Transverse colon (tissue), 4 donors: ENCODE results near the gene FANCC. TPM values are rescaled to one million over a fixed set of nuclear protein-coding genes. Genes with fewer than 3 reads are reported as not detected.

Source experiments
- DNase-seq: peaks from one replicate; pipeline ENCODE4 v3.0.0-alpha.2; 2019
- H3K27ac ChIP-seq, 4 donors: fragments of 200-600 bp; sonication (generic); 2 replicates each; pipeline ENCODE4 v1.5.1; 2016 to 2018; ENCODE audit warnings: inconsistent platforms in 4 of 4
- H3K27me3 ChIP-seq: fragments of 200-600 bp; sonication (generic); 2 replicates; pipeline ENCODE4 v1.5.1; 2017; ENCODE audit warnings: inconsistent platforms
- H3K36me3 ChIP-seq, 4 donors: fragments of 200-600 bp; sonication (generic); 2 replicates each; pipeline ENCODE4 v1.5.1; 2017 to 2019; ENCODE audit warnings: inconsistent platforms in 4 of 4
- H3K4me1 ChIP-seq, 4 donors: fragments of 200-600 bp; sonication (generic); 2 replicates each; pipeline ENCODE4 v1.5.1; 2017 to 2020; ENCODE audit warnings: inconsistent platforms in 4 of 4
- H3K4me3 ChIP-seq, 4 donors: fragments of 200-600 bp; sonication (generic); 1 replicate in 1 of 4; 2 replicates in 3 of 4; pipeline versions ENCODE4 v1.5.1 to v1.6.1; 2017 to 2019; ENCODE audit warnings: inconsistent platforms in 4 of 4
- H3K9me3 ChIP-seq, 2 donors: fragments of 200-600 bp; sonication (generic); 2 replicates each; pipeline ENCODE4 v1.5.1; 2017 to 2019; ENCODE audit warnings: inconsistent platforms in 2 of 2
- CTCF ChIP-seq, 5 experiments: fragments of 200-600 bp in 3 of 5; fragments of 450-650 bp in 2 of 5; sonication (generic) in 3 of 5; IDR thresholded peaks; 1 replicate in 2 of 5; 2 replicates in 3 of 5; pipeline ENCODE4 v1.5.1; 2016 to 2017; ENCODE audit warnings: antibody characterized with exemption in 5 of 5, inconsistent platforms in 3 of 5, mild to moderate bottlenecking in 2 of 5, moderate library complexity in 1 of 5
- EP300 ChIP-seq: sonication (generic); formaldehyde crosslinking; IDR thresholded peaks from one replicate; pipeline ENCODE4 v1.6.1; 2017; ENCODE audit warnings: antibody characterized with exemption, low read depth
- POLR2A ChIP-seq: fragments of 450-650 bp; IDR thresholded peaks from one replicate; pipeline ENCODE4 v1.6.1; 2016; ENCODE audit warnings: antibody characterized with exemption, mild to moderate bottlenecking, moderate library complexity
- POLR2AphosphoS5 ChIP-seq, 3 donors: sonication (generic); formaldehyde crosslinking; IDR thresholded peaks; one replicate each; pipeline ENCODE4 v1.6.1; 2016; ENCODE audit warnings: antibody characterized with exemption in 3 of 3
- WGBS, 2 donors: methylation state at CpG; one replicate each; pipeline ENCODE4 v1.1.5; 2018; ENCODE audit warnings: low coverage in 1 of 2; 5-methylcytosine and 5-hydroxymethylcytosine counted together
- in situ Hi-C, 4 donors: fragments of 200-750 bp; cut with MboI; loops; one replicate each; pipeline versions ENCODE4 v1.15.0 to v1.15.1; 2017; ENCODE audit warnings: low sequenced_read_pairs in 3 of 4, low pct_ligation_motif_present in 1 of 4, low pct_unique_long_range_greater_than_20kb in 1 of 4
- intact Hi-C: fragments of 100-400 bp; cut with DNase I; formaldehyde crosslinking; loops from one replicate; pipeline ENCODE4 v1.15.1; 2023; ENCODE audit warnings: low total_unique reads
- total RNA-seq, 4 donors: library from RNA; depleted of rRNA; stranded (reverse); fragments of >200 nt; gene quantifications; one replicate each; pipeline ENCODE4 v1.1.0, GENCODE V29; 2016

The FANCC gene
- total RNA-seq, 4 donors from 2014 or later = 4.0 to 10.3 (median 9.5) TPM

GRCh38 chr9:95081998-95082397 lies 235.5 kb downstream of the FANCC start:
- H3K4me3 ChIP-seq = no peak overlapping the region
- TF ChIP-seq POLR2A = no peak
- no peak for TF ChIP-seq POLR2AphosphoS5 (IDR thresholded peaks at IDR 0.05)
- TF ChIP-seq EP300 = no peak
- no peak for TF ChIP-seq CTCF (IDR thresholded peaks at IDR 0.05)
- H3K36me3 ChIP-seq = peaks cover 0 to 27% (median 0%) of the 10 kb centered on the region in 4 donors
- H3K9me3 ChIP-seq = no peaks in the 10 kb centered on the region
- in situ Hi-C loops = no loop called here
- intact Hi-C loops = no loop called here
- peak overlapping the region; percentile 27 to 75 (median 68) for H3K27ac ChIP-seq
- DNase-seq = no peak
- no peaks in the 10 kb centered on the region for H3K27me3 ChIP-seq
- H3K4me1 ChIP-seq = peaks cover 16 to 40% (median 27%) of the 10 kb centered on the region in 4 donors
- 74% methylated on average over 19 of the region's 19 CpGs; no CpG with 5 or more reads in 1 of the 2 donors for WGBS, 2 donors

DNA sequence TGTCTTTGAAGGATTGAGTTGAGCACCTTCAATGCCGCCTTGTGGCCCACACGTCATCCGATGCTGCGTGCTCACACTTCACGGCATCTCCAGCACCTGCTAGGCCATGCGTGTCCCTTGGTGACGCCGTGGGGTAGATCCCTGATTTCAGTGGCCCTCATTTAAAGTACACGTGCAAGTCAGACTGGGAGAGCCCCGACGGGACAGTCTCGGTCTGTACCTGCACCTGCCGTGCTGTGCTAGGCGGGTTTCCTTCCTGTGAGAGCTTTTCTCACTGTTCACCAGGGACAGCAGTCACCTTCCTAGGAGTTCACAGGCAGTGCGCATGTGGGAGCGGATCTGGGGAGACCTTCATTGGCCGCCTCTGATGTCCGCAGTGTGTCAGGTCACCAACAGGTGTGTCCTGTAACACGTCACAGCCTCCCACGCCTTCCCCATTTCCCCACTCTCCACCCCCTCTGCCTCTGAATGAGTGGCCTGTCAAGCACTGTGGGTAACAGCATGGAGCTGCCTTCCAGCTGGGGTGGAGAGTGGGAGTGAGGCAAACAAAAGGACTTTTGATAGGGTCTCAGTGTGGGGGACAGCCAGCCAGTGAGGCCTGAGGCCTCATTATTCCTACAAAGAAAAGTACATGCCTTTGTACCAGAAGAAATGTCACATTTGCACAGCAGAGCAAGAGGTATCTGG lies 236.4 kb downstream of the FANCC start:
- H3K4me1 ChIP-seq = peaks cover 25 to 49% (median 36%) of the 10 kb centered on the region in 4 donors
- 88 to 90% methylated on average over 2 to 20 of the region's 20 CpGs for WGBS, 2 donors
- H3K36me3 ChIP-seq = peaks cover 0 to 22% (median 0%) of the 10 kb centered on the region in 4 donors
- in situ Hi-C loops = no loop called here
- TF ChIP-seq POLR2A (no peak), EP300 (no peak), CTCF (IDR thresholded peaks at IDR 0.05) (no peak), POLR2AphosphoS5 (IDR thresholded peaks at IDR 0.05) (no peak)
- H3K4me3 ChIP-seq = no peak overlapping the region
- intact Hi-C loops = no loop called here
- no peak for DNase-seq
- H3K27me3 ChIP-seq = no peaks in the 10 kb centered on the region
- no peaks in the 10 kb centered on the region for H3K9me3 ChIP-seq
- H3K27ac ChIP-seq = peak overlapping the region; percentile 28 to 75 (median 68)

DNA sequence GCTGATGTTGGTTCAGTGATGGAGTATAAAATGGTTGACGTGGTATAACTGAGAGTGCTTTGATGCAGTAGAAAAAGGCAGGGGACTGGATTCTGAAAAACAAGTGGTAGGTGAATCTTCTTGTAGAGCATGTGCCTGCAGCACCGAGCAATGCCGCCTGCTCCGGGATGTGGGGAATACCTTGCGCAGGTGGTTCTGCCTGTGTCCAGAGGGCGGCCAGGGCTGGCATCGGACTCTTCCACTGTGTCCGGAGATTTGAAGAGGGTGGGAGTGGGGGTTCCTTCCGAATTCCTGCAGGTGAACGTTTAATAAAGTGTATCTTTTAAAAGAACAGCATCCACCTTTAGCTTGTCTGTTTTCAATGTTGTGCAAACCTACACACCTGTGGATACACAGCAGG lies 238.0 kb downstream of the FANCC start:
- peaks cover 31 to 61% (median 50%) of the 10 kb centered on the region in 4 donors for H3K4me1 ChIP-seq

More for the DNA sequence above, 238.0 kb downstream of the FANCC start:
- H3K36me3 ChIP-seq = peaks cover 0 to 22% (median 0%) of the 10 kb centered on the region in 4 donors
- peak overlapping the region; percentile 66 to 75 (median 70) for H3K27ac ChIP-seq
- no peak overlapping the region for H3K4me3 ChIP-seq
- in situ Hi-C loops (no loop called here), intact Hi-C loops (loop anchor here (10.0 kb wide), 1 partner anchor 55 kb away; no protein-coding TSS in a partner anchor)
- TF ChIP-seq CTCF (IDR thresholded peaks at IDR 0.05) (no peak), EP300 (no peak), POLR2A (no peak), POLR2AphosphoS5 (IDR thresholded peaks at IDR 0.05) (no peak)
- H3K9me3 ChIP-seq = no peaks in the 10 kb centered on the region
- H3K27me3 ChIP-seq = no peaks in the 10 kb centered on the region
- WGBS, 2 donors = 40 to 91% methylated on average over 1 to 10 of the region's 10 CpGs
- DNase-seq = no peak
